HepG2 (cell line): ENCODE data around the gene TM9SF4. TPM values are rescaled to one million over a fixed set of nuclear protein-coding genes. Genes with fewer than 3 reads are reported as not detected.

ENCODE experiments used
- AGO2 ChIP-seq: fragments of 200-400 bp; formaldehyde crosslinking; optimal IDR thresholded peaks from 2 replicates; pipeline ENCODE3; 2017; ENCODE audit warnings: mild to moderate bottlenecking, low read depth, low read length, moderate library complexity
- ARID3A ChIP-seq: IDR thresholded peaks from 2 replicates; pipeline ENCODE4 v1.6.1; 2012; ENCODE audit warnings: low read depth, low read length, improper control_type of control experiment
- DR1 ChIP-seq: sonication (generic); formaldehyde crosslinking; IDR thresholded peaks from 2 replicates; pipeline ENCODE4 v1.8.0; 2021; ENCODE audit warnings: mild to moderate bottlenecking, missing genetic modification reagents, inconsistent platforms
- FOXA3 ChIP-seq: IDR thresholded peaks from 2 replicates; pipeline ENCODE4 v1.6.1; 2016; ENCODE audit warnings: missing genetic modification reagents, missing compliant biosample characterization
- FOXO1 ChIP-seq: sonication (generic); formaldehyde crosslinking; IDR thresholded peaks from 2 replicates; pipeline ENCODE4 v1.4.0; 2020; ENCODE audit warnings: missing genetic modification reagents
- MAFK ChIP-seq, 2 experiments: IDR thresholded peaks in 1 of 2; conservative IDR thresholded peaks in 1 of 2; 2 replicates each; pipeline ENCODE4 v1.6.1; 2011; ENCODE audit warnings: improper control_type of control experiment in 2 of 2, low read length in 2 of 2
- MATR3 ChIP-seq: sonication (generic); formaldehyde crosslinking; IDR thresholded peaks from 2 replicates; pipeline ENCODE4 v1.4.0; 2020; ENCODE audit warnings: missing genetic modification reagents
- MTA1 ChIP-seq: sonication (generic); formaldehyde crosslinking; IDR thresholded peaks from 2 replicates; pipeline ENCODE4 v1.4.0; 2020; ENCODE audit warnings: missing genetic modification reagents, mild to moderate bottlenecking, borderline replicate concordance
- NAIF1 ChIP-seq: sonication (generic); formaldehyde crosslinking; IDR thresholded peaks from 2 replicates; pipeline ENCODE4 v1.5.0; 2020; ENCODE audit warnings: mild to moderate bottlenecking, missing genetic modification reagents, borderline replicate concordance
- NR2F6 ChIP-seq, 2 experiments: IDR thresholded peaks; 2 replicates each; pipeline ENCODE4 v1.6.1; 2016; ENCODE audit warnings: antibody characterized with exemption in 1 of 2, mild to moderate bottlenecking in 1 of 2
- PREB ChIP-seq: sonication (generic); formaldehyde crosslinking; IDR thresholded peaks from 2 replicates; pipeline ENCODE4 v1.4.0; 2020; ENCODE audit warnings: missing genetic modification reagents
- XRCC5 ChIP-seq: fragments of 200-400 bp; formaldehyde crosslinking; optimal IDR thresholded peaks from 2 replicates; pipeline ENCODE3; 2017; ENCODE audit warnings: mild to moderate bottlenecking, low read length
- ZNF570 ChIP-seq: sonication (generic); formaldehyde crosslinking; IDR thresholded peaks from 2 replicates; pipeline ENCODE4 v1.4.0; 2020; ENCODE audit warnings: mild to moderate bottlenecking, missing genetic modification reagents, borderline replicate concordance
- ZNF724P ChIP-seq: sonication (generic); formaldehyde crosslinking; IDR thresholded peaks from 2 replicates; pipeline ENCODE4 v1.8.0; 2022; ENCODE audit warnings: missing genetic modification reagents, borderline replicate concordance
- ZNF746 ChIP-seq: sonication (generic); formaldehyde crosslinking; IDR thresholded peaks from 2 replicates; pipeline ENCODE4 v1.8.0; 2022; ENCODE audit warnings: mild to moderate bottlenecking, missing genetic modification reagents
- ZSCAN31 ChIP-seq: sonication (generic); formaldehyde crosslinking; IDR thresholded peaks from 2 replicates; pipeline ENCODE4 v1.5.0; 2020; ENCODE audit warnings: low read depth, mild to moderate bottlenecking, missing genetic modification reagents
- polyA plus RNA-seq, 8 experiments: library from polyadenylated mRNA; depleted of rRNA in 3 of 8; stranded (reverse) in 7 of 8; unstranded in 1 of 8; fragments of >200 nt; fragmentation: Illumina TruSeq in 4 of 8; extraction: Trizol in 4 of 8; gene quantifications; 2 replicates each; pipeline versions ENCODE4 v1.2.1 to v1.2.3, GENCODE V29; 2011 to 2016; ENCODE audit warnings: low read depth in 4 of 8, missing spikeins in 1 of 8, mixed read lengths in 1 of 8; ENCODE audit not compliant: insufficient read depth in 1 of 8
- total RNA-seq, 5 experiments: library from RNA; depleted of rRNA; stranded (reverse); fragments of >200 nt; fragmentation: Illumina TruSeq; extraction: Trizol; gene quantifications; 2 replicates each; pipeline ENCODE4 v1.2.3, GENCODE V29; 2016; ENCODE audit warnings: low read depth in 1 of 5

The TM9SF4 gene
- total and polyA plus RNA-seq, 2 of the 13 experiments (the other 11 are each of a cell fraction or from before 2014, with no cell fraction given), result 53.5 to 171 TPM

DNA sequence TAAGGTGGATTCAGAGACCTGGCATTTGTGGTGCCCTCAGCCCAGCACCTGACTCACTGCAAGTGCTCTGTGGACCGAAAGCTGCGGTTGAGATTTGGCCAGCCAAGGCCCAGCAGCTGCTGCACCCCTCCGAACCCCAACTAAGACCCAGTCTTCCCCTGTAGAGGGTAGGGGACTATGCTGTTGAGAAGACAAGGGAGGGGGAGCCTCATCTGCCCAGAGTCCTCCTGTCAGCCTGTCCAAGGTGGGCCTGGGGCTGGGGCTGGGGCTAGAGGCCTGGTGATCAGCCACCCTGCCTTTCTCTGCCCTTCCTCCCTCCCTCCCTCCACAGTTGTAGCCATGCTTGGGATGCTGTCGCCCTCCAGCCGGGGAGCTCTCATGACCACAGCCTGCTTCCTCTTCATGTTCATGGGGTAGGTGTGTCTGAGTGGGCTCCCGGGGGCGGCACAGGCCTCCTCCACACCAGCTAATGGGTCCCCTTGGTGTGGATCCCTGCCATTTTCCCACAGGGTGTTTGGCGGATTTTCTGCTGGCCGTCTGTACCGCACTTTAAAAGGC lies 40.9 kb downstream of the TM9SF4 start (continued):
- TF ChIP-seq ARID3A, result no peak
- 0 out of 2 replicates have a peak, but pooled peaks have one; percentile 8 for TF ChIP-seq FOXO1 (CRISPR knock-in tag)
- TF ChIP-seq MAFK (conservative IDR thresholded peaks at IDR 0.05 in 1 of 2, IDR thresholded peaks at IDR 0.05 in 1 of 2; ENCODE audit: low read length in 2 of 2), result no peak
- TF ChIP-seq NR2F6 (IDR thresholded peaks at IDR 0.05), result no peak
- TF ChIP-seq NR2F6 (CRISPR knock-in tag; IDR thresholded peaks at IDR 0.05), result no peak
- TF ChIP-seq PREB (CRISPR knock-in tag), result no peak
- 0 out of 2 replicates have a peak, but pooled peaks have one; percentile 7 for TF ChIP-seq MTA1 (CRISPR knock-in tag)
- peak; percentile 66 for TF ChIP-seq AGO2
- no peak for TF ChIP-seq DR1 (CRISPR knock-in tag)
- TF ChIP-seq FOXA3, result no peak
- no peak for TF ChIP-seq ZNF746 (CRISPR knock-in tag)
- TF ChIP-seq ZSCAN31, result no peak
- no peak for TF ChIP-seq MATR3 (CRISPR knock-in tag)
- TF ChIP-seq ZNF570, result no peak
- no peak for TF ChIP-seq XRCC5
- no peak for TF ChIP-seq ZNF724P (CRISPR knock-in tag)
- TF ChIP-seq NAIF1, result no peak
- TF ChIP-seq, all 625 proteins: peak for 5
